Activated T-cell treated with anti-CD3 and anti-CD28 coated beads, Interleukin-2, amount 50 U/mL, for 24 hours (primary cell): ENCODE measurements around the gene SPATA32.

Source experiments
- DNase-seq: peaks from one replicate; pipeline ENCODE4 v3.0.0-alpha.2; 2020
- H3K27ac Mint-ChIP-seq: 2 replicates; pipeline ENCODE4 v1.8.0; 2020; ENCODE audit warnings: mild to moderate bottlenecking, mixed read lengths
- H3K27me3 Mint-ChIP-seq: 2 replicates; pipeline ENCODE4 v1.8.0; 2020; ENCODE audit warnings: mixed read lengths
- H3K36me3 Mint-ChIP-seq: 2 replicates; pipeline ENCODE4 v1.8.0; 2020; ENCODE audit warnings: low read depth, mixed read lengths
- H3K4me1 Mint-ChIP-seq: 2 replicates; pipeline ENCODE4 v1.8.0; 2020; ENCODE audit warnings: low read depth, mixed read lengths
- H3K4me3 Mint-ChIP-seq: 2 replicates; pipeline ENCODE4 v1.8.0; 2020; ENCODE audit warnings: mild to moderate bottlenecking, moderate library complexity, mixed read lengths
- H3K9me3 Mint-ChIP-seq: 2 replicates; pipeline ENCODE4 v1.8.0; 2020; ENCODE audit warnings: mixed read lengths

Gene SPATA32

DNA sequence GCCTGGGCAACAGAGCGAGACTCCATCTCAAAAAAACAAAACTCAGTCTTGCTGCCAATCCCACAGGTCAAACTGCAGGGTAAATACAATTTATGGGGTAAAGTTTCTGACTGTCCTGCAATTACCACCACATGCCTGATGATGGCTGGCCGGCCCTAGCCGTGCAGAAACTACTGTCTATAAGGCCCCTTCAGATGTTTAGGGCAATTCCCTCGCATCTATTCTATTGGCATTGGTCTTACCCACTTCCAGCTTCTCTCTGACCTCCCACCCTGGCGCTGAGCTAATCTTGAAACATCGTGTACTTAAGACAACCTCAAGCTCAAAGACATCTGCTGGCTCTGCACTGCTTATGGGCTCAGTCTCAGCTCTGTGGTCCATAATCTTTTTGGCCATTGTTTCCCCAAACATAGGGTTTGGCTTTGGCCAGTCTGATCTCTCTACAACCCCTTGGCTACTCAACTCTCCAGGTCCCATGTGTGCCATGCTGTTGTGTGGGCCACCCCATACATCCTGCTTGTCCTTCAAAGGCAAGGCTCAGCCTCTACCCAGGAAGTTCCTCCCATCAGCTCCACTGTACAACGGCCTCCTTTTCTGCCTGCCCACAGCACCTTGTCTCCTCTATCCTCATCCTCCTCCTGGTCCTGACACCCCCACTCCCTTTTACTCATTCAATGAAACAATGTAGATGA is 38.3 kb upstream of the SPATA32 start:
- DNase-seq: no peak

DNA sequence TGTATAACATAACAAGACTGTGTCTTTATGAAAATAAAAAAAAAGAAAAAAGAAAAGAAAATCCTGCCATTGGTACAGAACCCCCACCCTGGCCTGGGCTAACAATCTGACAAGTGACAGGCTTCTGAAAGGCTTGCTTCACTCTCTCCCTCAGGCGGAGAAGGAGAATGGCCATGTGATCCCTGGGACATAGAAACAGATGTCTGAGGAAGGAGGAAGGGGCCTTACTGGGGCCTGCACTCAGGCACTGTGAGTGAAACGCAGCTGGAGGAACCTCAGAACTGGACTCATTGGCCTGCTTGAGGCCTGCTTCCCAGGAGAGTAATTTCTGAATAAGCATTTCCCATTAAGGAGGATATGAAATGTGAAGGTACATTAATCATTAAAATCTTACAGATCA is 37.5 kb upstream of the SPATA32 start:
- Mint-ChIP-seq H3K27me3 (no peaks in the 10 kb centered on the region), H3K4me1 (peaks cover 94% of the 10 kb centered on the region), H3K27ac (peak overlapping the region; percentile 81), H3K4me3 (no peak overlapping the region), H3K36me3 (peaks cover 95% of the 10 kb centered on the region), H3K9me3 (no peaks in the 10 kb centered on the region)
- no peak for DNase-seq

More for the DNA sequence above, 38.3 kb upstream of the SPATA32 start:
- peaks cover 92% of the 10 kb centered on the region for H3K36me3 Mint-ChIP-seq
- peak overlapping the region; percentile 81 for H3K27ac Mint-ChIP-seq
- H3K9me3 Mint-ChIP-seq: no peaks in the 10 kb centered on the region
- no peaks in the 10 kb centered on the region for H3K27me3 Mint-ChIP-seq
- H3K4me1 Mint-ChIP-seq: peaks cover 91% of the 10 kb centered on the region
- no peak overlapping the region for H3K4me3 Mint-ChIP-seq

DNA sequence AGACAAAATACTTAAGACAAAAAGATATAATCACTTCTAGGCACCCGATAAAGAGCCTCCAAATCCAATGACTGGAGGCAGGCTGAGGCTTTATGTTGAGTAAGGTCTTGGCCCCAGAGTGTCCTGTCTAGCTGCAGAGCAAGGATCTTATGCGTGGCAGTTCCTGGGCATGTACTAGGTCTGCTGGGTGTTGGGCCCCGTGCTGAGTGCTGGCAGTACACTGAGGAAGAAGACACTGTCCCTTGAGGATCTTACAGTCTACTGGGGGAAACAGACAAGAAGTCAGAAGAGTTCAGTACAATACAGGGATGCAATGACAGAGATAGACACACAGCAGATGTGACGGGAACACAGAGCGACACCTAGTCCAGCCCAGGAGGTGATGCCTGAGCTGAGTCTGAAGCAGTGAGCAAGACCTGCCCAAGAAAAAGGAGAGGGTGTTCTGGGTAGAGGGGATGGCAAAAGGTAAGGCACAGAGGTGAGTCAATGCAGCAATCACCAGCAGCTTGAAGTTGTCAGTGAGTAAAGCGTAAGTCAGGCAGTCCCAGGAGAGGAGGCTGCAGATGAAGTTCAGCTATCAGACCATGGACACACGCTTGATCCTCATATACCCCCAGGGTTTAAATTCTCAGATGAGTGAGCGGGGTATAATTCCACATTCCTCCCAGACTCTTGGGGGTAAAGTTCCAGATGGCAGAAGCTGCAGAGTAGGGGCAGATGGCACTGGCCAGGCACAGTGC is 36.8 kb upstream of the SPATA32 start:
- Mint-ChIP-seq H3K4me1 (peaks cover 95% of the 10 kb centered on the region), H3K36me3 (peaks cover 96% of the 10 kb centered on the region), H3K9me3 (no peaks in the 10 kb centered on the region), H3K27me3 (no peaks in the 10 kb centered on the region), H3K27ac (peak overlapping the region; percentile 77), H3K4me3 (no peak overlapping the region)
- DNase-seq: no peak

DNA sequence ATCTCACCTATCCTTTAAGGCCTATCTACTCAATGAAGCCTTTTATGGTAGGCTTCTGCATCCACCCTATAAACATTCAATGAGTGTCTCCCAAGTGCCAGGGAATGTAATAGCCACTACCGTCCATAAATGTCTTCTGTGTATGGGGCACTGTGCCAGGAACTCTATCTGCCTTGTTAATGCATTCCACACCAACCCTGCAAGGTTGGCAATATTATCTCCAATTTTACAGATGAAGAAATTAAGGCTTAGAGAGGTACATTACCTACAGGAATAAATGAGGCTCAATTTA is 34.9 kb upstream of the SPATA32 start:
- Mint-ChIP-seq H3K4me3 (no peak overlapping the region), H3K27me3 (no peaks in the 10 kb centered on the region), H3K9me3 (no peaks in the 10 kb centered on the region), H3K4me1 (peaks cover 95% of the 10 kb centered on the region), H3K27ac (peak overlapping the region; percentile 91), H3K36me3 (peaks cover 100% of the 10 kb centered on the region)
- DNase-seq: no peak

DNA sequence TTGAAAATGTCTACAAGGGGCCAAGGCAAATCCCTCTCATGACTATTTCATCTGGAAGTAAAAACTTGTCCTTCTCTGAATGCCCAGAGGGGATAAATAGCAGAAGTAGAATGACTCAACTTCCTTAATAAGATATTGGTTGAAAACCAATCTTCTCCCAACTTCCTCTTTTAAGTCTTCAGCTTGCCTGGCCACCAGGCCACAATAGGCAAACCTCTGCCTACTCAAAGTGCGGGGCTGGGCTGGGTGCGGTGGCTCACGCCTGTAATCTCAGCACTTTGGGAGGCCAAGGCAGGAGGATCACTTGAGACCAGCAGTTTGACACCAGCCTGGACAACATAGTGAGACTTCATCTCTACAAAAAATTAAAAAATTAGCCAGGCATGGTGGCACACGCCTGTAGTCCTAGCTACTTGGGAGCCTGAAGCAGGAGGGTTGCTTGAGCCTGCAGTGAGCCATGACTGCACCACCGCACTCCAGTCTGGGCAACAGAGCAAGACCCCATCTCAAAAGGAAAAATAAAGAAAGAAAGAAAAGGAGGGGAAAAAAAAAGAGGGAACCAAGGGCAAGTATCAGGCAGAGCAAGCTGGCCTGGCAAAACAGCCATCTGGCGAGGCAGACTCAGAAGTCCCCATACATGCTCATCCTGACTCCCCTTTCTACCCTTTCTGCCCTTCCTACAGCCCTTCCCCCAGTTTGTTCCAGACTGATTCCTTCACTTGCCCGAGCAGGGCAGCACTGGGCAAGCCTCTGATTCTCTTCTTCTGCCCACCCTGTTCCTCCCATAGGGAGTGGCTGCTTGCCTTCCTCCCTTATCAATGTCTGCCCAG is 34.3 kb upstream of the SPATA32 start:
- no peak for DNase-seq
- Mint-ChIP-seq H3K27me3 (no peaks in the 10 kb centered on the region), H3K27ac (peak overlapping the region; percentile 91), H3K4me3 (no peak overlapping the region), H3K36me3 (peaks cover 100% of the 10 kb centered on the region), H3K9me3 (no peaks in the 10 kb centered on the region), H3K4me1 (peaks cover 95% of the 10 kb centered on the region)

DNA sequence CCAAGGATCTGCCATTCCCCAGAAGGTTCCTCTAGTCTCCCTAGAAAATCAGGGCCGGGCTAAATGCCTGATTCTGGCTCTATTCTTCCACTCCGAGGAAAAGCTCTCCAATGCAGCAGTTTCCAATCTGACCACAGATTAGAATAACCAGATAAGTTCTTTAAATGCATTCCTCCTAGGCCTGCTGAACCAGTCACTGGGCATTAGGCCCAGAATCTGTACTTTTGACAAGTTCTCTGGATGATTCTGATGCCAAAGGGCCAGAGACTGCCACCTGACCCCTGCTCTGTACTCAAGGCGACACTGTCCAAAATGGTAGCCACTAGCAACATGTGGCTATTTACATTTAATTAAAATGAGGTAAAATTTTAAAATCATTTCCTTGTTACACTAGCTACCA is 32.6 kb upstream of the SPATA32 start:
- no peaks in the 10 kb centered on the region for H3K27me3 Mint-ChIP-seq
- DNase-seq: no peak
- peaks cover 91% of the 10 kb centered on the region for H3K4me1 Mint-ChIP-seq
- H3K9me3 Mint-ChIP-seq: no peaks in the 10 kb centered on the region
- peaks cover 100% of the 10 kb centered on the region for H3K36me3 Mint-ChIP-seq
- H3K4me3 Mint-ChIP-seq: no peak overlapping the region
- peak overlapping the region; percentile 88 for H3K27ac Mint-ChIP-seq

DNA sequence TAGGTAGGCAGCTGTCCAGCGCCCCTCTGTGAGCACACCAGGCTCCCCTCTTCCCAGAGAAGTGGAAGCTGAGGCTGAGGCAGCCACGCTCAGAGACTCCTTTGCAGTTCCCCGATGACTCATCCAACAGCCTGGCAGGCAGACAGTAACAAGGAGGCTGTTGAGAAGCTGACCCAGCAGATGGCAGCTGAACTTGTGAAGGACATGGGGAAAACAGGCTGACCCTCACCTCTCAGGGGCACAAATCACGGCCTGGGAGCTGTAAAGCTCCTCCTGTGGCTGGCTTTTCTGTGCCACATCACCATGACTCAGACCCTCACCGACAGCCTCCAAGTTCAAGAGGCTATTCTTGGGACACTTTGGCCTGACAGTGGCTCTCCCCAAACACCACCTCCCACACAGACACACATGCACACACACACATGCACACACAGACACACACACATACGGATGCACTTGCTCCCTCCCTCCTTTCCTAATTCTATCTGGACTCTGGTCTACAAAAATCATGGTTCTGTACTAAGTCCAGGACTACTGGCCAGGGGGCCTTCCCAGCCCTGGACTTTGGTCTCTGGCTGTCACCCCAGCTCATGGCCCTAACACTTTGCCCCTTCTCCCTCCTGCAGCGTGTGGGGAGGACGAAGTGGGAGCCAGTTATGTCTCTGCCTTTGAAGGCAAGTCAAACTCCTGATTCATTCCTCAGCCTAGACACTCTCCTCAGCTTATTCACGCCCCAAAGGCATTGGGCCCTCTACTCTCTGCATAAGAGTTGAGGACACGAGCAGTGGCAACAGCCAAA is 31.7 kb upstream of the SPATA32 start:
- H3K27me3 Mint-ChIP-seq: no peaks in the 10 kb centered on the region
- H3K4me3 Mint-ChIP-seq: peak overlapping the region; percentile 3
- H3K36me3 Mint-ChIP-seq: peaks cover 100% of the 10 kb centered on the region
- H3K9me3 Mint-ChIP-seq: no peaks in the 10 kb centered on the region
- peaks cover 82% of the 10 kb centered on the region for H3K4me1 Mint-ChIP-seq
- peak overlapping the region; percentile 88 for H3K27ac Mint-ChIP-seq
- no peak for DNase-seq

DNA sequence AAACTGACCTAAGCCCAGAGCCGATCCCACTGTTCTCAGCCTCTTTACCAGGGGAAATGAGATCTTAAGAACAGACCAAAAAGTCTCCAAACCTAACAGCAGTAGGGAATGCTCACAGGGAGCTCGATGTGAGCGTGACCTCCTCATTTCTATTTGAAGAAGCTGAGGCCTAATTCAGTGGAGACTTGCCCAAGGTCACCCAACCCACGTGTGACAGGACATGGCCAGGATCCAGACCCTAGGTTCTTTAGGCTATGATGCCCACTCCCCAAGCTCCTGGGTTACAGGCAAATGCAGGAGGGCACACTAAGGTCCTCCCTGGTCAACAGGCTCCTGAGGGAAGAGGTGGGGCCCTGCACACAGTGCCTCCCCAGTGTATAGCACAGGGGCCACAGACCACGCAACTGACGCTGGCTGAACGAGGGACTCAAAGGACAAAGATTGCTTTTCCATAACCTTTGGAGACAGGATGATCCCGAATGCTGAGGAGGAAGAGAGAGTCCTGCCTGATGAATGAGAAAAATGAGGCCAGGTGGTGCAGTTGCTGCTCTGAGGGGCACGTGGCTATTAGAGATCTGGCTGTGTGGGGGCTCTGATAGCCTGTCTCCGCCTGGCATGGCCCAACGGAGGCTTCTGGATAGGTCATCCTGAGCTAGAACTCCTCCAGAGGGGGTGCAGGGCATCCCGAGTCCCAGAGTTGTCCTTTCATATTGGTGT is 31.0 kb upstream of the SPATA32 start:
- Mint-ChIP-seq H3K27me3 (no peaks in the 10 kb centered on the region), H3K4me1 (peaks cover 75% of the 10 kb centered on the region), H3K9me3 (no peaks in the 10 kb centered on the region), H3K4me3 (no peak overlapping the region), H3K36me3 (peaks cover 100% of the 10 kb centered on the region), H3K27ac (peak overlapping the region; percentile 88)
- DNase-seq: no peak

DNA sequence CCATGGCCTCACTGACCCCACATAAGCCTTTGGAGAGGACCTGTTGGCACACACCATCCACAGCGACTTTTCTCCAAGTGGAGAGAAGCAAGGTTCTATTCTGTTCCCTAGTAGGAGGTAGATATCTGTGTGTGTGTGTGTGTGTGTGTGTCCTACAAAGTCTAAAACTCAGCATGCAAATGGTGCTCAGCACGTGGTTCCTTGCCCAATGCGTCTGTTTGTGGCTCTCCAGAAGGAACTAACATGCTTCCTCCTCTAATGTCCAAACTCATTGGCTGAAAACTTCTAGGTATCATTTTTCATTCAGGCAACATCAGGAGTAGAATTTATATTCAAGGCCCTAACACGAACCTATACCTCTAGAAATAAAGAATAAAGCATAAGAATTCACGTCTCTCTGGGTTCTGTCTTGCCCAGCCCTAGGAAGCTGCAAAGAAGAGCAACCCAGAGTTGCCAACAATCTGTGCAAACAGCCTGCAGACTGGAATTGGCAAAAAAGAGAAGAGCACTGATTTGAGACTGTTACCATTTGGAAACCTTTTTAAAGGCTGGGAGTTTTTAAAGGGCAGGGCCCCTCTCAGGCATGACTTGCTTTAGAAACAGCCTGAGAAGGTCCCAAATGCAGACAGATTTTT is 29.4 kb upstream of the SPATA32 start:
- H3K27me3 Mint-ChIP-seq: no peaks in the 10 kb centered on the region
- peaks cover 100% of the 10 kb centered on the region for H3K36me3 Mint-ChIP-seq
- H3K4me1 Mint-ChIP-seq: peaks cover 60% of the 10 kb centered on the region
- no peak overlapping the region for H3K4me3 Mint-ChIP-seq
- no peak for DNase-seq
- H3K27ac Mint-ChIP-seq: peak overlapping the region; percentile 88
- no peaks in the 10 kb centered on the region for H3K9me3 Mint-ChIP-seq

DNA sequence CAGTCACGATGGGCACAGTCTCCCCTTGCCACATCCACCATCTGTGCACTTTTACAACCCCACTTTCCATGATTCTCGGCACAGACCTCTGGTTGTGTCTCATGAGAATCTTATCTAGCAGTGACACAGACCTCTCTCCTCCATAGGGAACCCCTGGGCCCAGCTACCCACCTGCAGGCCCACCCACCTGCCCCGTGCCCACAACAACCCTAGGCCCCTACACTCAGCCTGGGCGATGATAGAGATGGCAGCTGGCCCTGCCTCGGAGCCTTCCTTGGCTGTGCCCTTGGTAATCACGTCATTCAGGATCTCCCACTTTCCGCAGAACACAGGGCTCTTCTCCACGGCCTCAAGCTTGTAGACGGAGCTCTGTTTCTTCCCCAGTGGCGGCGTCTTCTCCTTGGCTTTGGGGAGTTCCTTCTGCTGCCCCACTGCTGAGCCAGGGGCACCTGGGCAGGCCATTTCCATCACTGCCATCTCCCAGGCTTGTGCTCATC is 28.4 kb upstream of the SPATA32 start:
- Mint-ChIP-seq H3K27me3 (no peaks in the 10 kb centered on the region), H3K4me3 (no peak overlapping the region), H3K36me3 (peaks cover 99% of the 10 kb centered on the region), H3K4me1 (peaks cover 53% of the 10 kb centered on the region), H3K27ac (peak overlapping the region; percentile 88), H3K9me3 (no peaks in the 10 kb centered on the region)
- no peak for DNase-seq

DNA sequence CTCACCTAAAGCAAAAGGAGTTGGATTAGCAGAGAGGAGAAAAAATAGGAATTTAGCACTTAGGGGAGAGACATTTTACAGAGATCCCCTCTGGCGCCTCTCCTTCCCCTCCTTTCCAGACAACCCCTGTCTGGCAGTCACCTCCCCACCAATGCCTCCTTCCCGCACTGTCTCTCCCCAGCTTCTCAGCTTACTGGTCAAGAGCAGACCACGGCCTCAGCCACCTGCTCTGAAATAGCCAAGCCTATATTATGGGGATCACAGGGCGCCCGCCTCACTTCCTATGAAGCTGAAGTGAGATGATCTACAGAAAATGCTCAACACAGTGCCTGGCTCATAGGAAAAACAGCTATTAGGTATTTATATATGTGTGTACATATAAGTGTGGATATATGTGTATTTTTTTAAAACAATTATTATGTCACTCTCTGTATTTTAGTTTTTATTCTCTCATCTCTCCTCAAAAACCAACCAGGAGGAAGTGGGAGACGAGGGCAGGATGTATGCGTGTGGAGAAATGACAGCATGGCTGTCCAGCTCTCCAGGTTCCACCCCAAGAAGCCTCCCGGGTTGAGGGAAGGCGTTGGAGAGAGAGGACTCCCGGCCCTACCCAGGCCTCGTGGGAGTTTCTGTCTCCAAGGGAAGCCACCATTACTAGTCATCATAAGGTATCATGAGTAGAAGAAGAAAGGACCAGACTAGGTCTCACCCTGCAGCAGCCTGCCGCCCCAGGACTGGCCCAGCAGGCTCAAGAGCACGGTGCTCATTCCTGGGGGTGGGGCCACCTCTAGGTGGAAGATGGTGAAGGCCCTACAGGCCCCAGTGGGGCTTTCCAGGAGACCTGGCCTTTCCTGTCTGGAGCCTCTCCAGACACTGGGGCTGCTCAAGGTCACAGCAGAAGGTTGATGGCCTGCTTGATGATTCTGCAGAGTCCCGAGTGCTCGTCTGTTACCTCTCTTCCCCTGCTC is 27.7 kb upstream of the SPATA32 start:
- peaks cover 49% of the 10 kb centered on the region for H3K4me1 Mint-ChIP-seq
- no peak for DNase-seq
- peaks cover 99% of the 10 kb centered on the region for H3K36me3 Mint-ChIP-seq
- H3K27ac Mint-ChIP-seq: peak overlapping the region; percentile 88
- H3K27me3 Mint-ChIP-seq: no peaks in the 10 kb centered on the region
- H3K9me3 Mint-ChIP-seq: no peaks in the 10 kb centered on the region
- H3K4me3 Mint-ChIP-seq: no peak overlapping the region

DNA sequence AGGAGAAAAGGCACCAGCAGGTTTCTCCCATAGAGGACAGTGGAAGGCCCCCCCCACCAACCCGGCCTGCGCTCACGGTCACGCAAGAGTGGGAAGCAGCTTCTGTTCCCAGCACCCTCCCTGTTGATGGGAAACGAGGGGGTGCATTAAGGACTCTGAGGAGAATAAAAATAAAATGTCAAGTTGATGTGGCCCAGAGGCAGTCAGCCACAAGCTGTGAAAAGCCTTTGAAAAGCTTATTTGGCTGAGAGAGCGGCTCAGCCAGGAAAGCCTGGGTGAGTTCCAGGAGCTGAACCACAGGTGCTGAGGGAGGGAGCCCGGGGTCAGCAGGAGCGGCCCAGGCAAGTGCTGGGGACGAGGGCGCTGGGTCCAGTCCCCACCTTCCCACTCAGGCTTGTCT is 26.9 kb upstream of the SPATA32 start:
- no peak for DNase-seq
- Mint-ChIP-seq H3K27ac (peak overlapping the region; percentile 72), H3K4me3 (no peak overlapping the region), H3K4me1 (peaks cover 48% of the 10 kb centered on the region), H3K9me3 (no peaks in the 10 kb centered on the region), H3K36me3 (peaks cover 99% of the 10 kb centered on the region), H3K27me3 (no peaks in the 10 kb centered on the region)
